GM12872 (cell line): ENCODE results near the gene EPB41L4B.

Experiments
- CTCF ChIP-seq: IDR thresholded peaks from 3 replicates; pipeline ENCODE4 v1.5.1; 2011; ENCODE audit warnings: low read depth, mild to moderate bottlenecking, low read length, moderate library complexity; ENCODE audit not compliant: insufficient read depth

Gene EPB41L4B

DNA sequence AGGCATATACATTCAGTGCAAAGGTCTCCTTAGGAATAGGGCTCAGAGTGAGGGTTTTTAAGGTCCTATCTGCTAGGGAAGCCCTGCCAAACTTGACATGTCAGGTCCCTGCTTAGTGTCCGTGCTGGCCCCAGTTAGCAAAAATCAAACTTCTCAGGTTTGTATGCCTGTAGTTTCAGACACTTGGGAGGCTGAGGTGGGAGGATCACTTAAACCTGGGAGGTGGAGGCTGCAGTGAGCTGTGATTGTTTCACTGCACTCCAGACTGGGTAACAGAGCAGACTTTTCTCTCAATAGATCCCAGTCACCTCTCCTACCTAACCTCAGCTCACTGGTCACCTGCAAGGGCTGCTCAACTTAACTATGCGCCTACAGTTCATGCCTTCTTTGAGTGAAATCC is 182.4 kb downstream of the EPB41L4B start:
- no peak for TF ChIP-seq CTCF

DNA sequence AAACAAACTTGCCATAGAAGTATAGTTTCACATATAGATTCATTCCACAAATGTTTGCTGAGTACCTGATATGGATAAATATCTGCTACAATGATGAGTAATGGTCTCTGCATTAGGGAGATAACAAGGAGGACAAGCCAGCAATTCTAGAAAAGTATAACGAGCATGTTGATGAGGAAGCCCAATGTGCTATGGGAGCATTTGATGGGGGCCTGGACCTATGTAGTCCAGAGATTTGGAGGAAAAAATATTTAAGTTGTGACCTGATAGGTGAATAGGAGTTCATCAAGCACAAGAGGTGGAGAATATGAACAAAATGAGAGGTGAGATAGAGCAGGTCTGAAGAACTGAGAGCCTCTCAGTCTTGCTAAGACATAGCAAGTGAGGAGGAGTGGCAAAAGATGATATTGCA is 186.7 kb downstream of the EPB41L4B start:
- TF ChIP-seq CTCF = no peak

DNA sequence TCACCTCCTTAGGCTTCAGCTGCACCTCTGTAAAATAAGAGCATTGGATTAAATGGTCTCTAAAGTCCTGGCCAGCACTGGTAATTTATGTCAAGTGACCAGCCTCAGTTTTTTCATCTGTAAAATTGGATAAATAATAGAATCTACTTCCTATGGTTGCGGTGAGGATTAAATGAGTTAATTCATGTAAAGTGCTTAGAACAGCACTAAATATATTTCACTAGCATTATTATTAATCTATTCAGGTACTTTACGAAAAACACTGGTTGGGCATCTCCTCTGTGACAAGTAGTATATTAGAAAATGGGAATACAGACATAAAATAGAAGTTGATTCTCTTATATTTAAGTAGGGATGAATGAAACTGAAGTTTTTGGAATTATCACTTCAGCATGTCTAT is 187.3 kb downstream of the EPB41L4B start:
- TF ChIP-seq CTCF = no peak

DNA sequence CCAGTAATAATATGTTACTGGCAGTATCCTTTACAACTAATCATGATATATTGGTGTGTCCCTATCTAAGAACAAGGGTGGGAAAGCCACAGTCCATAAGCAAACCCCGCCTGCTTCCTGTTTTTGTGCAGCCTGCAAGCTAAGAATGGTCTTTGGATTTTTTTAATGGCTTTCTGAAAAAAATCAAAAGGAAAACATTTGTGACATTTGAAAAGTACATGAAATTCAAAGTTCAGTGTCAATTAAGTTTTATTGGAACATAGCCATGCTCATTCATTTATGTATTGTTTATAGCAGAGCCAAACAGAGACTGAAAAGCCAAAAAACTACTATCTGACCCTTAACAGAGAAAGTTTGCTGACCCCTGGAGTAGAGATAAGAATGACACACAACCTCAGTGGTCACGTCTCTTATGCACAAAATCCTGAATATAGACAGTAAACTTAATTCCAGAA is 188.3 kb downstream of the EPB41L4B start:
- TF ChIP-seq CTCF = no peak

- no peak for TF ChIP-seq CTCF
Measured at GRCh38 chr9:109129470-109130197, 191.2 kb downstream of the EPB41L4B start.

DNA sequence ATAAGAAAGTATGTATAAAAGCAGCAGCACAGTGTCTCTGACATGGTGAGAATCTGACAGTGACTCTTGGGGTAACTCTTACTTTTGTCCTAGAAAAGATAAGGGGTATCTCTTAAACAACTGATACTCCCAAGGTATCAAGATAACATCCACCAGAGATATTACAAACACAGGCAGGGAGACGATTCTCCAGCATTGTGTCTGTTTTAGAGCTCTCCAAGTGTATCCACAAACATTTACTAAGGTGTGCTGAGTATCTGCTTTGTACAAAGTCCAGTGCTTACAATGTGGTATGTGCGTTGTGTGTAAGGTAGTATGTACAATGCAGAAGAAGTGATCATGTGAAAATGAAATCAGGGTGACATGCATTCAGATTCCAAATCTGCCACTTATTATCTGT is 196.7 kb downstream of the EPB41L4B start:
- TF ChIP-seq CTCF = no peak

DNA sequence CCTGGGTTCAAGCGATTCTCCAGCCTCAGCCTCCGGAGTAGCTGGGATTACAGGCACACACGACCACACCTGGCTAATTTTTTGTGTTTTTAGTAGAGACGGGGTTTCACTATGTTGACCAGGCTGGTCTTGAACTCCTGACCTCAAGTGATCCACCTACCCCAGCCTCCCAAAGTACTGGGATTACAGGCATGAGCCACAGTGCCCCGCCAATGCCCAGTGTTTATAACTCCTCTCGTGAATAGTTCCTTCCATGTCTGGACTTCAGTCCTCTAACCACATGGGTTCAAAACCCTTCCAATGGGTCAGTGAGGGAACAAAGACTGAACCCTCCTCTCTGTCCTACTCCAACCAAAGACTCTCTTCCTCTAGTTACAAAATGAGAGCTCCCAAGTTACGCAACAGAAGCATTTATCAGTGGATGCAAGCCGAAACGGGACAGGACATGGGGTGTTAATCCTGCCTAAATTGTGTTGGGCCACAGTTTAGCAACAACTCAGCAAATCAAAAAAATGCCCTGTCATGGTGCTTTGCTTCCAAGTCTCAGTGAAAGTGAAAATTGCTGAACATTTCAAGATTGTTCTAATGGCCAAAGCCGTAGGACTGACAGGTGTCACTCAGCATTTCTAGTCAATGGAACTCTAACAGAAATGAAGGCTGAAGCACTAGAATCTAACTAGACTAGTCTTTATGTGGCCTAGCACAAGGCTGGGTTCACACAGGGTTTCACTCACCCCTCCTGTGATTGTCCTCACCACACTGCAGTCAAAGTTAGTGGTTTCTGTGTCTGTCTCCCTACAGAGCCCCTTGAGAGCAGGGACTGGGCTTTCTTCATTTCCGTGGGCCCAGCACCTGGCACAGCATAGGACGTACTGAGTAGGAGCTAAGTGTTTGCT is 197.9 kb downstream of the EPB41L4B start:
- no peak for TF ChIP-seq CTCF
